ENCODE results near the gene TCF20. TPM values are rescaled to one million over a fixed set of nuclear protein-coding genes. Genes with fewer than 3 reads are reported as not detected.

TCF20 gene
- total and polyA plus RNA-seq, 2 donors, result 9.9 to 26.4 TPM

DNA sequence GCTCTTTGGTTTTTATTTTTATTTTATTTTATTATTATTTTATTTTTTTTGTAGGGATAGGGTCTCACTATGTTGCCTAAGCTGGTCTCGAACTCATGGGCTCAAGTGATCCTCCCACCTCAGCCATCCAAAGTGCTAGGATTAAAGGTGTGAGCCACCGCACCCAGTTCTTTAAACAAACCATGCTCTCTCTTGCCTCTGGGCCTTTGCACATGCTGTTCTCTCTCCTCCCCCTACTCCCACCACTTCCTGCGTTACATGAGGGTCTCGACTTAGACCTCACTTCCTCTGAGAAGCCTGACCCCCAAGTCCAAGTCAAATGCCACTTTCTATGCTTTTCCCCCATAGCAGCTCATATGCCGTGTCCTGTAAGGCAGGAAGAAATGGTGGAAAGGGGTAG lies 15.2 kb upstream of the TCF20 start:
- Histone ChIP-seq H3K27me3 (ENCODE audit: control insufficient read depth in 2 of 2, insufficient read depth in 1 of 2, low read length in 1 of 2) (peaks cover 26 to 47% of the 10 kb centered on the region in 2 donors), H3K4me1 (ENCODE audit: control insufficient read depth in 2 of 2, insufficient read depth in 2 of 2, low read length in 2 of 2) (peaks cover 18 to 38% of the 10 kb centered on the region in 2 donors), H3K9me3 (ENCODE audit: control insufficient read depth in 2 of 2, insufficient read depth in 1 of 2, low read length in 1 of 2) (peaks cover 0 to 9% of the 10 kb centered on the region in 2 donors), H3K27ac (ENCODE audit: low read depth in 1 of 2, low read length in 1 of 2) (no peak overlapping the region), H3K4me3 (ENCODE audit: low read length in 2 of 2) (no peak overlapping the region), H3K36me3 (ENCODE audit: control insufficient read depth in 2 of 2, insufficient read depth in 2 of 2, low read length in 1 of 2) (no peaks in the 10 kb centered on the region)
- 82% methylated on average over 5 of the region's 5 CpGs for WGBS
- DNase-seq (ENCODE audit: low read depth in 6 of 9, low spot score in 9 of 9), result no peak

DNA sequence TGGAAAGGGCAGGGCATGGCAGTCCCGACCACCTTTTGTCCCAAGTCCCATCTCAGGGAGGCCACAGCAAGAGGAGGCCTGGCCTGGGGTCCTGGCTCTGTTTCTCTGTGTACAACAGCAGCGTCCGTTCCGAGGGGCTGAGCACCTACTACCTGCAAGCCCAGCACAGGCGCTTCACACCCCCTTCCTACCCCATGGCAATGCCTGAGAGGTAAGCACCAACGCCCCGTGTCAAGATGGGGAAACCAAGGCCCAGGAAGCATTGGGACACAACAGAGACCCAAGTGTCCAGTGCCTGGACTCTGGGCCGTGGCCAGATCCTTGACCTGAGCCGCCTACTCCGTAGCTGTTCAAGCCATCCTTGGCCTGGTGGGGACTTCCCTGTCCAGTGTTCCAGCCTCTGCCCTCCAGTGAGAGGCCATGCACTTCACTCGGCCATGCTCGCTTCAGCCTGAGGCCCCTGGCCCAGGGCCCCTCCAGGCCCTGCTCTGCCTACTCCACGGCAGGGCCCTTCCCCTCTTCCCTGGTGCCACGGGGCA lies 14.3 kb upstream of the TCF20 start:
- Histone ChIP-seq H3K9me3 (ENCODE audit: control insufficient read depth in 2 of 2, insufficient read depth in 1 of 2, low read length in 1 of 2) (peaks cover 0 to 9% of the 10 kb centered on the region in 2 donors), H3K4me1 (ENCODE audit: control insufficient read depth in 2 of 2, insufficient read depth in 2 of 2, low read length in 2 of 2) (peaks cover 18 to 38% of the 10 kb centered on the region in 2 donors), H3K27me3 (ENCODE audit: control insufficient read depth in 2 of 2, insufficient read depth in 1 of 2, low read length in 1 of 2) (peaks cover 26 to 49% of the 10 kb centered on the region in 2 donors), H3K4me3 (ENCODE audit: low read length in 2 of 2) (no peak overlapping the region), H3K27ac (ENCODE audit: low read depth in 1 of 2, low read length in 1 of 2) (no peak overlapping the region), H3K36me3 (ENCODE audit: control insufficient read depth in 2 of 2, insufficient read depth in 2 of 2, low read length in 1 of 2) (no peaks in the 10 kb centered on the region)
- DNase-seq (ENCODE audit: low read depth in 6 of 9, low spot score in 9 of 9), result no peak
- 97% methylated on average over 14 of the region's 14 CpGs for WGBS

- H3K9me3 ChIP-seq (ENCODE audit: control insufficient read depth in 2 of 2, insufficient read depth in 1 of 2, low read length in 1 of 2), result peaks cover 0 to 9% of the 10 kb centered on the region in 2 donors
- peaks cover 26 to 51% of the 10 kb centered on the region in 2 donors for H3K27me3 ChIP-seq (ENCODE audit: control insufficient read depth in 2 of 2, insufficient read depth in 1 of 2, low read length in 1 of 2)
- DNase-seq (ENCODE audit: low read depth in 6 of 9, low spot score in 9 of 9), result no peak
- H3K27ac ChIP-seq (ENCODE audit: low read depth in 1 of 2, low read length in 1 of 2), result no peak overlapping the region
- peaks cover 18 to 38% of the 10 kb centered on the region in 2 donors for H3K4me1 ChIP-seq (ENCODE audit: control insufficient read depth in 2 of 2, insufficient read depth in 2 of 2, low read length in 2 of 2)
- WGBS, result 49% methylated on average over 7 of the region's 7 CpGs
- no peaks in the 10 kb centered on the region for H3K36me3 ChIP-seq (ENCODE audit: control insufficient read depth in 2 of 2, insufficient read depth in 2 of 2, low read length in 1 of 2)
- H3K4me3 ChIP-seq (ENCODE audit: low read length in 2 of 2), result peak overlapping the region in 1 of 2 donors; percentile 38
These were observed 13.7 kb upstream of the TCF20 start for GRCh38 chr22:42284202-42284591.

DNA sequence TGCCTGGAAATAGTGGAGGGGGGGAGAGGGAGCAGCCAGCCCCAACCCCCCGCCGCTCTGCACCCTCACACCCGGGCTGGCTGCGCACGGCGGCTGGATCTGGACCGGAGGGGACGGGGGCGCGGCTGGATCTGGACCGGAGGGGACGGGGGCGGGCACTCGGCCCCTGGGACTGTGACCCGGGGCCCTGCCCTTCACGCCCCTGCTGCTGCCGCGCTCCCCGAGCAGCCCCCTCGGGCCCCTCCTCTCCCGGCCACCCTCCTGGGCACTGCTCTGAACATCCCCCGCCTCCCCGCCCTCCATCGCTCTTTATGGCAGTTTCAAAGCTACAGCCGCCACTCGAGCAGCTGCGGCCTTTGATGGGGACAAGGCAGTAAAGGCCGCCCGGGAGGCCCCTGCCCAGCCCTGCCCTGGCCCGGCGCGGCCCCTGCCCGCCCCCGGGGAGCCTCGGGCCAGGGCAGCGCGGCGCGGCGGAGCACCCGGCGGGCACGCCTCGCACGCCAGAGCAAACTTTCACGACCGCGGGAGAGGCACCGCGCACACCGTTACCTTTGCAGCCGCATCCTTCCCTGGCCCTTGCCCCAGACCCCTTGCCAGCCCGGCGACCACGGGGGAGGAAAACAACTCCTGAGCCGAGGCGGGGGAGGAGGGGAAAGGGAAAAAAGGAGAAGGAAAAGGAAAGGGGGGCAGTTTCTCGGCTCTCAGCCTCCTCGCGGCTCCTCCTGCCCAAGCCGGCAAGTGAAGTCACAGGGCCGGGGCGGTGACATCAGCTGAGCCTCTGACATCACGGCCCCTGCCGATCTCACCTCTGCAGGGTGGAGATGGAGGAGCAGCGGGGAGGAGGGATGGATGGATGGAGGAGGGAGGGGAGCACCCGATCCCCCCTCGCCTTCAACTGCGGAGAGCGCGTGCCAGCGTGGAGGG lies 13.1 kb upstream of the TCF20 start:
- Histone ChIP-seq H3K27me3 (ENCODE audit: control insufficient read depth in 2 of 2, insufficient read depth in 1 of 2, low read length in 1 of 2) (peaks cover 26 to 51% of the 10 kb centered on the region in 2 donors), H3K27ac (ENCODE audit: low read depth in 1 of 2, low read length in 1 of 2) (no peak overlapping the region), H3K4me1 (ENCODE audit: control insufficient read depth in 2 of 2, insufficient read depth in 2 of 2, low read length in 2 of 2) (peaks cover 18 to 38% of the 10 kb centered on the region in 2 donors), H3K4me3 (ENCODE audit: low read length in 2 of 2) (peak overlapping the region in 1 of 2 donors; percentile 38), H3K36me3 (ENCODE audit: control insufficient read depth in 2 of 2, insufficient read depth in 2 of 2, low read length in 1 of 2) (no peaks in the 10 kb centered on the region), H3K9me3 (ENCODE audit: control insufficient read depth in 2 of 2, insufficient read depth in 1 of 2, low read length in 1 of 2) (peaks cover 0 to 9% of the 10 kb centered on the region in 2 donors)
- DNase-seq (ENCODE audit: low read depth in 6 of 9, low spot score in 9 of 9), result peak in 1 of 9 donors; percentile 43
- 6% methylated on average over 72 of the region's 72 CpGs for WGBS

DNA sequence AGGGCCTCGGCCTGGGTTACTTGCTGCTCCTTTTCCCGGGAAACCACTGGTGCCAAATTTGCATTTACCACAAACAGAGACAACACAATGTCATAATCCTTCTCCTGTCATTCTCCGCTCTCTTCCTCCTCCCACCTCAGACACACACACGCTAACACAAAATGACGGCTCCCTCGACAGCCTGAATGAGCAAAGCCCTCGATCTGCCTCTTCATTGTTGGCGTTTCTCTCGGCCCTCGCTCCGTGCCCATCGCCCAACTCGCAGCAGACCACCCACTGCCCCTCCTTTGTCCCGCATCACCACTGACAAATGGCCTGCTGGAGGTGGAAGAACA lies 12.5 kb upstream of the TCF20 start:
- peaks cover 0 to 9% of the 10 kb centered on the region in 2 donors for H3K9me3 ChIP-seq (ENCODE audit: control insufficient read depth in 2 of 2, insufficient read depth in 1 of 2, low read length in 1 of 2)
- H3K36me3 ChIP-seq (ENCODE audit: control insufficient read depth in 2 of 2, insufficient read depth in 2 of 2, low read length in 1 of 2), result no peaks in the 10 kb centered on the region
- no peak overlapping the region for H3K27ac ChIP-seq (ENCODE audit: low read depth in 1 of 2, low read length in 1 of 2)
- peaks cover 26 to 51% of the 10 kb centered on the region in 2 donors for H3K27me3 ChIP-seq (ENCODE audit: control insufficient read depth in 2 of 2, insufficient read depth in 1 of 2, low read length in 1 of 2)
- 57% methylated on average over 14 of the region's 14 CpGs for WGBS
- H3K4me1 ChIP-seq (ENCODE audit: control insufficient read depth in 2 of 2, insufficient read depth in 2 of 2, low read length in 2 of 2), result peaks cover 18 to 38% of the 10 kb centered on the region in 2 donors
- H3K4me3 ChIP-seq (ENCODE audit: low read length in 2 of 2), result peak overlapping the region in 1 of 2 donors; percentile 38
- no peak for DNase-seq (ENCODE audit: low read depth in 6 of 9, low spot score in 9 of 9)

- DNase-seq (ENCODE audit: low read depth in 6 of 9, low spot score in 9 of 9), result no peak
- Histone ChIP-seq H3K9me3 (ENCODE audit: control insufficient read depth in 2 of 2, insufficient read depth in 1 of 2, low read length in 1 of 2) (peaks cover 0 to 9% of the 10 kb centered on the region in 2 donors), H3K27ac (ENCODE audit: low read depth in 1 of 2, low read length in 1 of 2) (no peak overlapping the region), H3K4me1 (ENCODE audit: control insufficient read depth in 2 of 2, insufficient read depth in 2 of 2, low read length in 2 of 2) (peaks cover 16 to 34% of the 10 kb centered on the region in 2 donors), H3K4me3 (ENCODE audit: low read length in 2 of 2) (no peak overlapping the region), H3K36me3 (ENCODE audit: control insufficient read depth in 2 of 2, insufficient read depth in 2 of 2, low read length in 1 of 2) (no peaks in the 10 kb centered on the region), H3K27me3 (ENCODE audit: control insufficient read depth in 2 of 2, insufficient read depth in 1 of 2, low read length in 1 of 2) (peaks cover 26 to 51% of the 10 kb centered on the region in 2 donors)
- WGBS, result 91% methylated on average over 22 of the region's 22 CpGs
These were observed 11.9 kb upstream of the TCF20 start for GRCh38 chr22:42282252-42282942.

DNA sequence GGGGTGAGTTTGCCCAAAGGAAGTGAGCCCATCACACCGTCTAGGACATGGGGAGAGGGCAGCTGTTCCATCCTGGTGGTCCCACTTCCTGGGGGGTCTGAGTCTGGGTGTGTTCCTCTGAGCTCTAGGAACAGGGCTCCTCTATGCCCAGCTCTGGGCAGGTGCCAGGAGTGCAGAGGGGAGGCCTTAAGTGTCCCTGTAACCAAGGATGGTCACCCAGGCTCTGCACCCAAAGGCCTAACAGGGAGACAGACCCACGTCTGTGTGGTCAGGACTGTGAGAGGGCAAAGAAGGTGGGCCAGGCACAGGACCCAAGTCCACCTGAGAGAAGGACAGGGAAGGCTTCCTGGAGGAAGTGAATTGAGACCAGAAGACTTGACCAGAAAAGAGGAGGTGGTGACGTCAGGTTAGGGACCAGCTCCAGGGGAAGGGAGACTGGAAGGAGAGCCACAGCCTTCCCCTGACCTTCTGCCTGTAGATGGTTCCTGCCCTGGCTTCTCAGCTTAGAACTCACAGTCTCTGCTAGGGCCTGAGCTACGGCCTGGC lies 11.3 kb upstream of the TCF20 start:
- peaks cover 26 to 51% of the 10 kb centered on the region in 2 donors for H3K27me3 ChIP-seq (ENCODE audit: control insufficient read depth in 2 of 2, insufficient read depth in 1 of 2, low read length in 1 of 2)
- no peak for DNase-seq (ENCODE audit: low read depth in 6 of 9, low spot score in 9 of 9)
- H3K9me3 ChIP-seq (ENCODE audit: control insufficient read depth in 2 of 2, insufficient read depth in 1 of 2, low read length in 1 of 2), result peaks cover 0 to 9% of the 10 kb centered on the region in 2 donors
- H3K36me3 ChIP-seq (ENCODE audit: control insufficient read depth in 2 of 2, insufficient read depth in 2 of 2, low read length in 1 of 2), result no peaks in the 10 kb centered on the region
- H3K4me3 ChIP-seq (ENCODE audit: low read length in 2 of 2), result no peak overlapping the region
- WGBS, result 95% methylated on average over 4 of the region's 4 CpGs
- peaks cover 11 to 28% of the 10 kb centered on the region in 2 donors for H3K4me1 ChIP-seq (ENCODE audit: control insufficient read depth in 2 of 2, insufficient read depth in 2 of 2, low read length in 2 of 2)
- H3K27ac ChIP-seq (ENCODE audit: low read depth in 1 of 2, low read length in 1 of 2), result no peak overlapping the region

- DNase-seq (ENCODE audit: low read depth in 6 of 9, low spot score in 9 of 9), result no peak
- peaks cover 0 to 9% of the 10 kb centered on the region in 2 donors for H3K9me3 ChIP-seq (ENCODE audit: control insufficient read depth in 2 of 2, insufficient read depth in 1 of 2, low read length in 1 of 2)
- H3K27me3 ChIP-seq (ENCODE audit: control insufficient read depth in 2 of 2, insufficient read depth in 1 of 2, low read length in 1 of 2), result peaks cover 26 to 51% of the 10 kb centered on the region in 2 donors
- H3K4me1 ChIP-seq (ENCODE audit: control insufficient read depth in 2 of 2, insufficient read depth in 2 of 2, low read length in 2 of 2), result peaks cover 11 to 24% of the 10 kb centered on the region in 2 donors
- 92% methylated on average over 10 of the region's 10 CpGs for WGBS
- no peak overlapping the region for H3K4me3 ChIP-seq (ENCODE audit: low read length in 2 of 2)
- H3K27ac ChIP-seq (ENCODE audit: low read depth in 1 of 2, low read length in 1 of 2), result no peak overlapping the region
- H3K36me3 ChIP-seq (ENCODE audit: control insufficient read depth in 2 of 2, insufficient read depth in 2 of 2, low read length in 1 of 2), result no peaks in the 10 kb centered on the region
These were observed 10.8 kb upstream of the TCF20 start for GRCh38 chr22:42281284-42281683.
